HG02885 (cell line): ENCODE data around the gene ADAMTSL3.

Source experiments
- ATAC-seq: cut with Tn5 transposase; IDR thresholded peaks from one replicate; pipeline ENCODE4 v1.9.1; 2021; ENCODE audit warnings: mild to moderate bottlenecking; ENCODE audit not compliant: unreplicated experiment, poor library complexity

The ADAMTSL3 gene

GRCh38 chr15:83654379-83655236, 685 bp downstream of the ADAMTSL3 start:
- ATAC-seq, result no peak

GRCh38 chr15:83655237-83655616, 1.3 kb downstream of the ADAMTSL3 start:
- ATAC-seq, result no peak

GRCh38 chr15:83656192-83656591, 2.3 kb downstream of the ADAMTSL3 start:
- no peak for ATAC-seq

GRCh38 chr15:83656943-83657528, 3.1 kb downstream of the ADAMTSL3 start:
- no peak for ATAC-seq

GRCh38 chr15:83657549-83657948, 3.6 kb downstream of the ADAMTSL3 start:
- no peak for ATAC-seq

- ATAC-seq, result no peak
Observed at GRCh38 chr15:83658430-83659416, 4.8 kb downstream of the ADAMTSL3 start.

GRCh38 chr15:83659417-83659812, 5.5 kb downstream of the ADAMTSL3 start:
- no peak for ATAC-seq

- ATAC-seq, result no peak
Observed at GRCh38 chr15:83665480-83665879, 11.6 kb downstream of the ADAMTSL3 start.

GRCh38 chr15:83670672-83671229, 16.8 kb downstream of the ADAMTSL3 start:
- no peak for ATAC-seq

GRCh38 chr15:83671603-83672002, 17.7 kb downstream of the ADAMTSL3 start:
- ATAC-seq, result no peak

- no peak for ATAC-seq
Observed at GRCh38 chr15:83673385-83673784, 19.5 kb downstream of the ADAMTSL3 start.

- no peak for ATAC-seq
Observed at GRCh38 chr15:83682476-83683088, 28.7 kb downstream of the ADAMTSL3 start.

GRCh38 chr15:83685916-83686332, 32.0 kb downstream of the ADAMTSL3 start:
- ATAC-seq, result no peak

GRCh38 chr15:83688201-83688600, 34.3 kb downstream of the ADAMTSL3 start:
- no peak for ATAC-seq

- ATAC-seq, result no peak
Observed at GRCh38 chr15:83690676-83691075, 36.8 kb downstream of the ADAMTSL3 start.

- ATAC-seq, result no peak
Observed at GRCh38 chr15:83692746-83693581, 39.0 kb downstream of the ADAMTSL3 start.

- no peak for ATAC-seq
Observed at GRCh38 chr15:83694015-83694414, 40.1 kb downstream of the ADAMTSL3 start.

- ATAC-seq, result no peak
Observed at GRCh38 chr15:83694536-83694935, 40.6 kb downstream of the ADAMTSL3 start.

- no peak for ATAC-seq
Observed at GRCh38 chr15:83695246-83695645, 41.3 kb downstream of the ADAMTSL3 start.
